Fibroblast of lung (primary cell): ENCODE measurements around the gene LIMCH1. TPM values are rescaled to one million over a fixed set of nuclear protein-coding genes. Genes with fewer than 3 reads are reported as not detected.
A peak's percentile ranks its signal among the peaks of the same experiment; 100 is the strongest.

Source experiments
- DNase-seq, 2 donors: peaks; one replicate each; pipeline versions ENCODE4 v3.0.0 to v3.0.0-alpha.2; 2010; ENCODE audit warnings: low read depth in 2 of 2
- H2AFZ ChIP-seq: 2 replicates; pipeline ENCODE4 v1.5.1; 2012; ENCODE audit warnings: low read length, control low read depth, inconsistent platforms
- H3K27ac ChIP-seq: 2 replicates; pipeline ENCODE4 v1.5.1; 2011; ENCODE audit warnings: low read length, control low read depth; ENCODE audit not compliant: insufficient read depth
- H3K27me3 ChIP-seq: 2 replicates; pipeline ENCODE4 v1.5.1; 2011; ENCODE audit warnings: mild to moderate bottlenecking, low read length; ENCODE audit not compliant: control insufficient read depth, insufficient read depth
- H3K36me3 ChIP-seq: 2 replicates; pipeline ENCODE4 v1.5.1; 2011; ENCODE audit warnings: low read length; ENCODE audit not compliant: control insufficient read depth, insufficient read depth
- H3K4me1 ChIP-seq: 2 replicates; pipeline ENCODE4 v1.5.1; 2011; ENCODE audit warnings: low read length; ENCODE audit not compliant: control insufficient read depth, insufficient read depth; ENCODE audit errors: extremely low read depth
- H3K4me2 ChIP-seq: 2 replicates; pipeline ENCODE4 v1.5.1; 2011; ENCODE audit warnings: low read length, control low read depth; ENCODE audit not compliant: insufficient read depth; ENCODE audit errors: extremely low read depth
- H3K4me3 ChIP-seq, 4 experiments: fragments of 200-600 bp in 1 of 4; sonication (generic) in 1 of 4; replicated peaks in 1 of 4; 2 replicates each; pipeline ENCODE4 v1.5.1; 2011 to 2016; ENCODE audit warnings: low read length in 4 of 4, low read depth in 3 of 4, mild to moderate bottlenecking in 3 of 4, control low read depth in 2 of 4, inconsistent platforms in 1 of 4, mixed read lengths in 1 of 4; ENCODE audit not compliant: insufficient read depth in 1 of 4; ENCODE audit errors: control extremely low read depth in 1 of 4
- H3K79me2 ChIP-seq: 2 replicates; pipeline ENCODE4 v1.5.1; 2012; ENCODE audit warnings: mild to moderate bottlenecking, low read length, inconsistent platforms; ENCODE audit not compliant: control insufficient read depth, insufficient read depth
- H3K9ac ChIP-seq: 2 replicates; pipeline ENCODE4 v1.5.1; 2011; ENCODE audit warnings: mild to moderate bottlenecking, low read length, control low read depth; ENCODE audit not compliant: insufficient read depth
- H3K9me3 ChIP-seq: 2 replicates; pipeline ENCODE4 v1.5.1; 2012; ENCODE audit warnings: low read depth, low read length; ENCODE audit not compliant: control insufficient read depth, insufficient read depth
- H4K20me1 ChIP-seq: 2 replicates; pipeline ENCODE4 v1.5.1; 2011; ENCODE audit warnings: low read length; ENCODE audit not compliant: control insufficient read depth, insufficient read depth; ENCODE audit errors: extremely low read depth
- CTCF ChIP-seq, 2 donors: IDR thresholded peaks in 1 of 2; conservative IDR thresholded peaks in 1 of 2; 1 replicate in 1 of 2; 2 replicates in 1 of 2; pipeline ENCODE4 v1.5.1; 2011 to 2012; ENCODE audit warnings: low read length in 2 of 2, control low read depth in 1 of 2, inconsistent platforms in 1 of 2, low read depth in 1 of 2, mild to moderate bottlenecking in 1 of 2
- EZH2 ChIP-seq: IDR thresholded peaks from 2 replicates; pipeline ENCODE4 v1.5.1; 2012; ENCODE audit warnings: low read length, control low read depth, mild to moderate bottlenecking; ENCODE audit errors: missing control alignments
- polyA plus RNA-seq, 2 donors: library from polyadenylated mRNA; depleted of rRNA in 1 of 2; stranded (reverse) in 1 of 2; unstranded in 1 of 2; fragments of >200 nt; gene quantifications; 2 replicates each; pipeline ENCODE4 v1.2.1, GENCODE V29; 2011 to 2012; ENCODE audit warnings: missing spikeins in 1 of 2
- total RNA-seq: library from RNA; depleted of rRNA; stranded (reverse); fragments of >200 nt; gene quantifications from 2 replicates; pipeline ENCODE4 v1.2.1, GENCODE V29; 2014

The LIMCH1 gene
- total and polyA plus RNA-seq, 2 donors (not counting 1 experiment from before 2014, with no cell fraction given), result 2.8 to 4.6 TPM

DNA sequence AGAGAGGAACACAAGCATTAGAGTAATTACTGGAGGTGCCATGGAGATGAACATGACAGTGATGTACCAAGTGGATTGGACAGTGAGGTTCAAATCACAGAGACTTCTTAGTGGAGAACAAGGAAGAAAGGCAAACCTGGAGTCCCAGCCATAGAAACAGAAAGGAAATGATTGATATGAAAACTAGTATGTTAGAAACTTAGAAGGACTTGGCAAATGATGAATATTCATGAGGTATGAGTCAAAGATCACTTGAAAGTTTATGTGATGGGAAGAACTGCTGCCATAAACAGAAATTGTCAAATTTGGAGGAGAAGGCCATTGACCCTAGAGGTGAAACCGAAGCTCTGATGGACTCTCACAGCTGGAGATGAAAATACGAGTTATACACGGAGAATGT is 122.4 kb downstream of the LIMCH1 start:
- H3K4me1 ChIP-seq, result no peaks in the 10 kb centered on the region
- TF ChIP-seq CTCF (conservative IDR thresholded peaks at IDR 0.05 in 1 of 2, IDR thresholded peaks at IDR 0.05 in 1 of 2; ENCODE audit: low read depth in 1 of 2, low read length in 2 of 2) (no peak), EZH2 (no peak)
- DNase-seq, result no peak

GRCh38 chr4:41661442-41662076 is 123.6 kb downstream of the LIMCH1 start:
- Histone ChIP-seq H3K79me2 (no peaks in the 10 kb centered on the region), H2AFZ (no peak overlapping the region), H3K4me2 (no peak overlapping the region), H3K4me3 (no peak overlapping the region), H4K20me1 (no peaks in the 10 kb centered on the region), H3K36me3 (no peaks in the 10 kb centered on the region), H3K4me1 (no peaks in the 10 kb centered on the region), H3K9me3 (no peaks in the 10 kb centered on the region), H3K27ac (no peak overlapping the region), H3K9ac (no peak overlapping the region), H3K27me3 (no peaks in the 10 kb centered on the region)
- peak; percentile 30 to 65 for DNase-seq
- TF ChIP-seq EZH2, result no peak
- TF ChIP-seq CTCF (conservative IDR thresholded peaks at IDR 0.05 in 1 of 2, IDR thresholded peaks at IDR 0.05 in 1 of 2; ENCODE audit: low read depth in 1 of 2, low read length in 2 of 2), result peak; percentile 96 to 98

More for the DNA sequence above, 122.4 kb downstream of the LIMCH1 start:
- H3K9ac ChIP-seq, result no peak overlapping the region
- H3K9me3 ChIP-seq, result no peaks in the 10 kb centered on the region
- H3K27me3 ChIP-seq, result no peaks in the 10 kb centered on the region
- no peaks in the 10 kb centered on the region for H4K20me1 ChIP-seq
- no peak overlapping the region for H3K27ac ChIP-seq
- H3K36me3 ChIP-seq, result no peaks in the 10 kb centered on the region
- H2AFZ ChIP-seq, result no peak overlapping the region
- no peak overlapping the region for H3K4me3 ChIP-seq
- no peak overlapping the region for H3K4me2 ChIP-seq
- H3K79me2 ChIP-seq, result no peaks in the 10 kb centered on the region

GRCh38 chr4:41665636-41666207 is 127.8 kb downstream of the LIMCH1 start:
- no peaks in the 10 kb centered on the region for H3K27me3 ChIP-seq
- H3K9ac ChIP-seq, result no peak overlapping the region
- H3K9me3 ChIP-seq, result no peaks in the 10 kb centered on the region
- no peak overlapping the region for H3K4me3 ChIP-seq
- no peak overlapping the region for H3K4me2 ChIP-seq
- H3K27ac ChIP-seq, result no peak overlapping the region
- H3K36me3 ChIP-seq, result no peaks in the 10 kb centered on the region
- no peak overlapping the region for H2AFZ ChIP-seq
- H3K79me2 ChIP-seq, result no peaks in the 10 kb centered on the region
- DNase-seq, result peak in 1 of 2 donors; percentile 6
- H4K20me1 ChIP-seq, result no peaks in the 10 kb centered on the region
- no peaks in the 10 kb centered on the region for H3K4me1 ChIP-seq
- TF ChIP-seq CTCF (conservative IDR thresholded peaks at IDR 0.05 in 1 of 2, IDR thresholded peaks at IDR 0.05 in 1 of 2; ENCODE audit: low read depth in 1 of 2, low read length in 2 of 2) (no peak), EZH2 (no peak)
